ENCODE data around the gene TMC4.

- no peak for TF ChIP-seq CTCF (conservative IDR thresholded peaks at IDR 0.05 in 1 of 2, IDR thresholded peaks at IDR 0.05 in 1 of 2; ENCODE audit: low read depth in 1 of 2, low read length in 2 of 2)
- no peak for TF ChIP-seq EZH2 (IDR thresholded peaks at IDR 0.05; ENCODE audit: low read length, missing control alignments)
Observed at GRCh38 chr19:54154603-54155345, 18.2 kb downstream of the TMC4 start.
